ENCODE data around the gene OR52N5. TPM values are rescaled to one million over a fixed set of nuclear protein-coding genes. Genes with fewer than 3 reads are reported as not detected.

OR52N5 gene
- total and polyA plus RNA-seq, 9 of the 15 experiments (the other 6 are each of a cell fraction or from before 2014, with no cell fraction given): not detected

GRCh38 chr11:5809905-5810795 is 27.0 kb upstream of the OR52N5 start (continued):
- TF ChIP-seq RNF219 (CRISPR knock-in tag; IDR thresholded peaks at IDR 0.05) (no peak), ZNF766 (CRISPR knock-in tag; conservative IDR thresholded peaks at IDR 0.05) (no peak), NCOA4 (IDR thresholded peaks at IDR 0.05; ENCODE audit: partially characterized antibody) (no peak), ZFP91 (CRISPR knock-in tag; IDR thresholded peaks at IDR 0.05) (no peak), NFYB (IDR thresholded peaks at IDR 0.05; ENCODE audit: extremely low read depth, insufficient read length) (no peak), DIDO1 (tag; IDR thresholded peaks at IDR 0.05; ENCODE audit: low read depth) (no peak), BDP1 (IDR thresholded peaks at IDR 0.05; ENCODE audit: insufficient read depth, insufficient read length) (no peak), MAX (CRISPR knock-in tag; IDR thresholded peaks at IDR 0.05) (no peak), FOXJ3 (CRISPR knock-in tag; IDR thresholded peaks at IDR 0.05) (no peak), PHB2 (IDR thresholded peaks at IDR 0.05; ENCODE audit: low read depth) (peak; percentile 62; the same call in 1 of the 2 replicates), SP2 (IDR thresholded peaks at IDR 0.05; ENCODE audit: extremely low read depth, low read depth, low read length, poor library complexity, severe bottlenecking) (no peak), KHSRP (IDR thresholded peaks at IDR 0.05) (no peak), AFF1 (IDR thresholded peaks at IDR 0.05; ENCODE audit: low read depth in 1 of 2, partially characterized antibody in 2 of 2) (peak in 1 of 2 experiments; percentile 60), L3MBTL2 (IDR thresholded peaks at IDR 0.05) (peak; percentile 27; the same call in 1 of the 2 replicates)

Measured in K562 (cell line).